VCaP (cell line): ENCODE measurements around the gene DERA.
"Not testable (repeated sequence)": the region's sequence is repeated elsewhere in the genome, so short reads cannot be mapped to it uniquely, and the experiment has no call there.

Experiments used
- H3K27ac ChIP-seq: fragments of 450-650 bp; 2 replicates; pipeline ENCODE4 v1.5.1; 2017
- TF ChIP-seq, protein P1 (sequence below): fragments of 450-650 bp; conservative IDR thresholded peaks from 2 replicates; pipeline ENCODE4 v1.5.1; 2017; ENCODE audit warnings: mild to moderate bottlenecking, moderate library complexity

DERA gene

DNA sequence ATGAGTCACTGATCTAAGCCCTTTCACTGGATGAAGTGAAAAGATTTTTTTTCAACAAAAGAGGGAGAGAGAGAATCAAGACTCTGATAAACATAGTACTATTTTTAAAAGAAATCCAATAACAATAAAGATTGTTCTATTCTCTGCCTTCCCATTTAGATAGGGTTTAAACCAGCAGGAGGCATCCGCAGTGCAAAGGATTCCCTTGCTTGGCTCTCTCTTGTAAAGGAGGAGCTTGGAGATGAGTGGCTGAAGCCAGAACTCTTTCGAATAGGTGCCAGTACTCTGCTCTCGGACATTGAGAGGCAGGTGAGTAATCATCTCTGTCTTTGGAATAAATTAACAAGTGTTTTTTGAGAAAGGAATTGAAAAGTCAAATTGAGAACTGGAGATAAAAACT, 124.9 kb downstream of the DERA start:
- no peak overlapping the region for H3K27ac ChIP-seq
- TF ChIP-seq, protein P1, sequence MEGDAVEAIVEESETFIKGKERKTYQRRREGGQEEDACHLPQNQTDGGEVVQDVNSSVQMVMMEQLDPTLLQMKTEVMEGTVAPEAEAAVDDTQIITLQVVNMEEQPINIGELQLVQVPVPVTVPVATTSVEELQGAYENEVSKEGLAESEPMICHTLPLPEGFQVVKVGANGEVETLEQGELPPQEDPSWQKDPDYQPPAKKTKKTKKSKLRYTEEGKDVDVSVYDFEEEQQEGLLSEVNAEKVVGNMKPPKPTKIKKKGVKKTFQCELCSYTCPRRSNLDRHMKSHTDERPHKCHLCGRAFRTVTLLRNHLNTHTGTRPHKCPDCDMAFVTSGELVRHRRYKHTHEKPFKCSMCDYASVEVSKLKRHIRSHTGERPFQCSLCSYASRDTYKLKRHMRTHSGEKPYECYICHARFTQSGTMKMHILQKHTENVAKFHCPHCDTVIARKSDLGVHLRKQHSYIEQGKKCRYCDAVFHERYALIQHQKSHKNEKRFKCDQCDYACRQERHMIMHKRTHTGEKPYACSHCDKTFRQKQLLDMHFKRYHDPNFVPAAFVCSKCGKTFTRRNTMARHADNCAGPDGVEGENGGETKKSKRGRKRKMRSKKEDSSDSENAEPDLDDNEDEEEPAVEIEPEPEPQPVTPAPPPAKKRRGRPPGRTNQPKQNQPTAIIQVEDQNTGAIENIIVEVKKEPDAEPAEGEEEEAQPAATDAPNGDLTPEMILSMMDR = no peak

DNA sequence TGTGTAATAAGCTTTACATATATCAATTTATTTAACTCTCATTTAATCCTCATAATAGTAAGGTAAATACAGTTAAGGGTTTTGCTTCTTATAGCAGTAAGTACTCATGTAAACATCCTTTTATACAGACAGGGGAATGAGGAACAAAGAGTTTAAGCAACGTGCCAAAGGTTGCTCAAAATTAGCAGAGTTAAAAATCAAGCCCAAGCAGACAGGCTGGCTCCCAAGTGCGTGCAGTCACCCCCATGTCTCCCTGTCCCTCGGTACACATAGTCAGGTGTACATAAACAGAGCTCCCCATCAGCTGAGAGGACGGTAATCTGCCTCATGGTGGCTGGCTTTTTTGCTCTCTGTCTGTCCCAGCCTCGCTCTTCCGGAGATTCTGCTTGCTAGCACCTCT, 126.4 kb downstream of the DERA start:
- TF ChIP-seq, protein P1 = no peak
- no peak overlapping the region for H3K27ac ChIP-seq

DNA sequence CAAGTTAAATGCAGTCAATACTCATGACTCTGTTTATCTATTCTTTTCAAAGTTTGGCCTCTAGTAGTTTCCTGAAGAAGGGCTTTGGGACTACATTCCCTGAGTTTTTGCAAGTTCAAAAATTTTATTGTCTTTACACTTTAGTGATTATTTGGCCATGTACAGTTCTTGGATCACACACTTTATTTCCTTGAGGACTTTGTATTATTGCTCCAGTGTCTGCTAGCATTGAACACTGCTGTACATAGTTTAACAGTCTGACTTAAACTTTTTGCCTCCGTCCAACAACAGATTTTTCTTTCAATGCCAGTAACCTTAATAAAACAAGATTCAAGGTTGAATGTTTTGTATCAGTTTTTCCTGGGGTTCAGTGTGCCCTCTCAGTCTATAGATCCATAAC, 132.3 kb downstream of the DERA start:
- no peak overlapping the region for H3K27ac ChIP-seq
- TF ChIP-seq, protein P1 = no peak

DNA sequence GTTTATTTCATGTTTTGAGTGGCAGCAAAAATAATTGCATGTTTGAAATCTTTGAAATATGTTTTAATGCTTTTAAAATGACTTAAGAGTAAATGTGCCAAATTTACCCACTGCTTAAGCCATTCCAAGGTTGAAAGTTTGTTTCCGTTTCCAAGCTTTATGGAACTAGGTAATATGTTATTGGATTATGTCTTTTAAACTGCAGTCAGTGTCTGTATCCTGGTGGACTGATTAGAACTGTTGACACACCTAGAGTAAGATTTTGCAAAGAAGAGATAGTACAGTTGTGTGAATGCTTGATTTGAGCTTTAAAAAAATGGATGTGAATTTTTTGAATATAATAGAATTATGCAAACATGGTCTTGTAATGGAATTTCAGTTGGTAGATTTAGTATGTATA, 135.1 kb downstream of the DERA start:
- H3K27ac ChIP-seq = no peak overlapping the region
- TF ChIP-seq, protein P1 = no peak

DNA sequence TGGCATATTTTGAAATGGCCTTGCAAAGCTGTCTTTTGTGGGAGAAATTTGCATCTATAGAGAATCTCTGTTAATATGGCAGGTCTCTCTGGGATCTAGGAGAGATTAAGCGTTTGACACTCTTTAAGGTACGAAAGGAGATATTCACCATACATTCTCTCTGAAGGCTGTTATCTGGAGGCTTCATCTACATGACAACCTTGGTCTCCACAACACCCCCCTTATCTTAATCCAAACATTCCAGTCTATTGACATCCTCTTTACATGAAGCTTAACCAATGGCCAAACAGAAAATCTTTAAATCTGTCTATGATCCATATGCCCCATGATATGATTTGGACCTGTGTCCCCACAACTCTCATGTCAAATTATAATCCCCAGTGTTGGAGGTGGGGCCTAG, 137.4 kb downstream of the DERA start:
- no peak overlapping the region for H3K27ac ChIP-seq

DNA sequence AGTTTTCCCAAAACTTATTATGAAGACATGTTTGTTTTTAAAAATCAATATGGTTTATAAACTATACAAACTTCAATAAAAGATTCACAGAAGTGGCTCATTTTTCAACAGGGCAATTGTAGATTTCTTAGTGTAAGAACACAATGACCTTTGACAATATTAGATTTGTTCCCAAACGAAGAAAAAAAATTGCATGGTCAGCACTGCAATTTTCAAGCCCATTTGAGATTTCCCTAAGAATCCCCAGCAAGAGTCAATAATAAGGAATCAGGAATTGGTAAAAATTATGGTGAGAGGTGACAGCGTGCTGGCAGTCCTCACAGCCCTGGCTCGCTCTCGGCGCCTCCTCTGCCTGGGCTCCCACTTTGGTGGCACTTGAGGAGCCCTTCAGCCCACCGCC, 145.8 kb downstream of the DERA start:
- TF ChIP-seq, protein P1 = no peak
- H3K27ac ChIP-seq = no peak overlapping the region

More for the DNA sequence above, 137.4 kb downstream of the DERA start:
- TF ChIP-seq, protein P1 = no peak

DNA sequence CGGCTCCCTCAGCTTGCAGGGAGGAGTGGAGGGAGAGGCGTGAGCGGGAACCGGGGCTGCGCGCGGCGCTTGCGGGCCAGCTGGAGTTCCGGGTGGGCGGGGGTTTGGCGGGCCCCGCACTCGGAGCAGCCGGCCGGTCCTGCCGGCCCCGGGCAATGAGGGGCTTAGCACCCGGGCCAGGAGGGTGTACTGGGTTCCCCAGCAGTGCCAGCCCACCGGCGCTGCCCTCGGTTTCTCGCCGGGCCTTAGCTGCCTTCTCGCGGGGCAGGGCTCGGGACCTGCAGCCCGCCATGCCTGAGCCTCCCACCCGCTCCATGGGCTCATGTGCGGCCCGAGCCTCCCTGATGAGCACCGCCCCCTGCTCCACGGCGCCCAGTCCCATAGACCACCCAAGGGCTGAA, 146.2 kb downstream of the DERA start:
- H3K27ac ChIP-seq = not testable (repeated sequence)

DNA sequence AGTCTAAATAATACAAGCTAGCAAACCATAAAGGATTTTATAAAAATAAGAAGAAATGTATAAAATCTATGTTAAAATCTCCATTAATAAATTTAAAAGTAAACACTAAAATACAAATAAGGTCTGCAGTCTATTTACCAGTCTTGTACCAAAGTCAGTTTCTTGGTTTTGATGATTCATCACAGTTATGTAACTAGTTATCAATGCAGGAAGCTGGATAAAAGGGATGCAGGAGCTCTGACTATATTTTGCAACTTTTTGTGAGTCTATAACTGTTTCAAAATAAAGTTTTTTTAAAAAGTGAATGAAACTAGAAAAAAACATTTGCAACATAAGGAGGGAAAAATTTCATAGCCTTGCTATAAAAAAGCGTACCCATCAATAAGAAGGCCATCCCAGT, 151.5 kb downstream of the DERA start:
- no peak overlapping the region for H3K27ac ChIP-seq
- TF ChIP-seq, protein P1 = no peak
